K562 (cell line): ENCODE measurements around the gene ALG9. TPM values are rescaled to one million over a fixed set of nuclear protein-coding genes. Genes with fewer than 3 reads are reported as not detected.

Experiments used
- ARID3A ChIP-seq: IDR thresholded peaks from 2 replicates; pipeline ENCODE4 v1.6.1; 2012; ENCODE audit warnings: low read depth, low read length, improper control_type of control experiment, borderline replicate concordance
- BCL6 ChIP-seq: fragments of 250-450 bp; sonication (Bioruptor Pico); IDR thresholded peaks from 2 replicates; pipeline ENCODE4 v1.4.0; 2020
- CBFA2T2 ChIP-seq: fragments of 450-650 bp; conservative IDR thresholded peaks from 2 replicates; pipeline ENCODE4 v1.6.1; 2017; ENCODE audit warnings: mild to moderate bottlenecking
- ESRRA ChIP-seq: fragments of 450-650 bp; IDR thresholded peaks from 2 replicates; pipeline ENCODE4 v1.6.1; 2014; ENCODE audit warnings: low read depth, mild to moderate bottlenecking, moderate library complexity, borderline replicate concordance
- FOXJ3 ChIP-seq: sonication (generic); formaldehyde crosslinking; IDR thresholded peaks from 2 replicates; pipeline ENCODE4 v1.4.0; 2020; ENCODE audit warnings: mild to moderate bottlenecking, missing genetic modification reagents
- FOXM1 ChIP-seq, 2 experiments: fragments of 450-650 bp in 1 of 2; sonication (generic) in 1 of 2; formaldehyde crosslinking in 1 of 2; IDR thresholded peaks; 2 replicates each; pipeline versions ENCODE4 v1.6.1 to v1.9.0; 2017 to 2022; ENCODE audit warnings: low read depth in 2 of 2, mild to moderate bottlenecking in 2 of 2, missing genetic modification reagents in 1 of 2, moderate library complexity in 1 of 2
- ILF3 ChIP-seq: fragments of 450-650 bp; IDR thresholded peaks from 2 replicates; pipeline ENCODE4 v1.6.1; 2018; ENCODE audit warnings: antibody characterized with exemption, mild to moderate bottlenecking, moderate library complexity, borderline replicate concordance
- JUNB ChIP-seq: fragments of 450-650 bp; formaldehyde crosslinking; conservative IDR thresholded peaks from 2 replicates; pipeline ENCODE4 v1.4.0; 2020; ENCODE audit warnings: mild to moderate bottlenecking
- MTA1 ChIP-seq: fragments of 450-650 bp; IDR thresholded peaks from 2 replicates; pipeline ENCODE4 v1.6.1; 2017; ENCODE audit warnings: borderline replicate concordance
- PHB2 ChIP-seq: fragments of 450-650 bp; IDR thresholded peaks from 2 replicates; pipeline ENCODE4 v1.6.1; 2017; ENCODE audit warnings: low read depth
- SOX6 ChIP-seq: fragments of 450-650 bp; IDR thresholded peaks from 2 replicates; pipeline ENCODE4 v1.6.1; 2014; ENCODE audit warnings: mild to moderate bottlenecking
- SP2 ChIP-seq: IDR thresholded peaks from 2 replicates; pipeline ENCODE4 v1.6.1; 2011; ENCODE audit warnings: mild to moderate bottlenecking, low read depth, low read length, moderate library complexity; ENCODE audit not compliant: poor library complexity, severe bottlenecking; ENCODE audit errors: extremely low read depth
- TAL1 ChIP-seq: fragments of 450-650 bp; IDR thresholded peaks from 2 replicates; pipeline ENCODE4 v1.6.1; 2016; ENCODE audit warnings: mild to moderate bottlenecking
- TRIM24 ChIP-seq, 2 experiments: fragments of 450-650 bp; IDR thresholded peaks; 2 replicates each; pipeline ENCODE4 v1.6.1; 2016
- U2AF2 ChIP-seq: fragments of 200-400 bp; formaldehyde crosslinking; optimal IDR thresholded peaks from 2 replicates; pipeline ENCODE3; 2017; ENCODE audit warnings: low read depth, mild to moderate bottlenecking, low read length
- ZFP30 ChIP-seq: fragments of 250-450 bp; sonication (Bioruptor Pico); IDR thresholded peaks from 2 replicates; pipeline ENCODE4 v1.8.0; 2022; ENCODE audit warnings: moderate library complexity, mild to moderate bottlenecking, inconsistent platforms, borderline replicate concordance
- ZNF140 ChIP-seq: fragments of 250-450 bp; sonication (Bioruptor Pico); IDR thresholded peaks from 2 replicates; pipeline ENCODE4 v1.8.0; 2021; ENCODE audit warnings: moderate library complexity, mild to moderate bottlenecking, inconsistent platforms
- ZNF584 ChIP-seq: fragments of 200-800 bp; sonication (Bioruptor generic); IDR thresholded peaks from 2 replicates; pipeline ENCODE4 v1.6.1; 2016; ENCODE audit warnings: low read depth, mild to moderate bottlenecking, missing genetic modification characterization, missing compliant biosample characterization
- ZNF696 ChIP-seq: fragments of 250-450 bp; sonication (Bioruptor Pico); conservative IDR thresholded peaks from 2 replicates; pipeline ENCODE4 v1.4.0; 2020; ENCODE audit warnings: mild to moderate bottlenecking, moderate library complexity
- polyA plus RNA-seq, 8 experiments: library from polyadenylated mRNA; depleted of rRNA in 4 of 8; stranded (reverse) in 5 of 8; unstranded in 3 of 8; fragments of >200 nt; fragmentation: Nextera tagmentation in 2 of 8; fragmentation: Illumina TruSeq in 1 of 8; extraction: Ambion mirVana in 2 of 8; extraction: Trizol in 1 of 8; gene quantifications; 2 replicates each; pipeline versions ENCODE4 v1.2.1 to v1.2.3, GENCODE V29; 2011 to 2014; ENCODE audit warnings: inconsistent platforms in 1 of 8, missing spikeins in 1 of 8
- total RNA-seq, 7 experiments: library from RNA; depleted of rRNA in 6 of 7; stranded (reverse); fragments of >200 nt in 6 of 7; fragmentation: Illumina TruSeq in 2 of 7; extraction: Trizol in 2 of 7; gene quantifications; 2 replicates each; pipeline versions ENCODE4 v1.2.1 to v1.2.3, GENCODE V29; 2011 to 2021; ENCODE audit warnings: low replicate concordance in 1 of 7
- TF ChIP-seq, protein P1 (sequence below): fragments of 450-650 bp; IDR thresholded peaks from 2 replicates; pipeline ENCODE4 v1.6.1; 2016; ENCODE audit warnings: borderline replicate concordance
- TF ChIP-seq, protein P2 (sequence below), 2 experiments: IDR thresholded peaks in 1 of 2; conservative IDR thresholded peaks in 1 of 2; 2 replicates each; pipeline ENCODE4 v1.6.1; 2016; ENCODE audit warnings: low read depth in 2 of 2, mild to moderate bottlenecking in 1 of 2, missing compliant biosample characterization in 1 of 2, missing genetic modification characterization in 1 of 2, moderate library complexity in 1 of 2
- TF ChIP-seq, protein P3 (sequence below): fragments of 250-450 bp; sonication (Bioruptor Pico); IDR thresholded peaks from 2 replicates; pipeline ENCODE4 v1.4.0; 2020

The ALG9 gene
- total and polyA plus RNA-seq, 9 of the 15 experiments (the other 6 are each of a cell fraction or from before 2014, with no cell fraction given), result 11.5 to 40.5 (median 24.9) TPM

- TF ChIP-seq, protein P1, sequence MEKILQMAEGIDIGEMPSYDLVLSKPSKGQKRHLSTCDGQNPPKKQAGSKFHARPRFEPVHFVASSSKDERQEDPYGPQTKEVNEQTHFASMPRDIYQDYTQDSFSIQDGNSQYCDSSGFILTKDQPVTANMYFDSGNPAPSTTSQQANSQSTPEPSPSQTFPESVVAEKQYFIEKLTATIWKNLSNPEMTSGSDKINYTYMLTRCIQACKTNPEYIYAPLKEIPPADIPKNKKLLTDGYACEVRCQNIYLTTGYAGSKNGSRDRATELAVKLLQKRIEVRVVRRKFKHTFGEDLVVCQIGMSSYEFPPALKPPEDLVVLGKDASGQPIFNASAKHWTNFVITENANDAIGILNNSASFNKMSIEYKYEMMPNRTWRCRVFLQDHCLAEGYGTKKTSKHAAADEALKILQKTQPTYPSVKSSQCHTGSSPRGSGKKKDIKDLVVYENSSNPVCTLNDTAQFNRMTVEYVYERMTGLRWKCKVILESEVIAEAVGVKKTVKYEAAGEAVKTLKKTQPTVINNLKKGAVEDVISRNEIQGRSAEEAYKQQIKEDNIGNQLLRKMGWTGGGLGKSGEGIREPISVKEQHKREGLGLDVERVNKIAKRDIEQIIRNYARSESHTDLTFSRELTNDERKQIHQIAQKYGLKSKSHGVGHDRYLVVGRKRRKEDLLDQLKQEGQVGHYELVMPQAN, result 0 out of 2 replicates have a peak, but pooled peaks have one; percentile 19
- TF ChIP-seq SOX6 (no peak), MTA1 (0 out of 2 replicates have a peak, but pooled peaks have one; percentile 5), TAL1 (no peak), ESRRA (no peak), ZNF696 (CRISPR knock-in tag) (no peak), ILF3 (no peak), ZNF584 (CRISPR knock-in tag) (no peak), U2AF2 (no peak), PHB2 (no peak), JUNB (CRISPR knock-in tag) (no peak), ZFP30 (CRISPR knock-in tag) (no peak), ZNF140 (CRISPR knock-in tag) (no peak), TRIM24 (IDR thresholded peaks at IDR 0.05) (0 out of 4 replicates have a peak, but pooled peaks of 1 of the 2 experiments have one; percentile 5), SP2 (no peak), FOXJ3 (no peak), ARID3A (no peak), FOXM1 (IDR thresholded peaks at IDR 0.05; ENCODE audit: low read depth) (no peak), FOXM1 (CRISPR knock-in tag; IDR thresholded peaks at IDR 0.05; ENCODE audit: low read depth) (no peak), CBFA2T2 (no peak), BCL6 (CRISPR knock-in tag) (no peak)
- TF ChIP-seq, protein P2, sequence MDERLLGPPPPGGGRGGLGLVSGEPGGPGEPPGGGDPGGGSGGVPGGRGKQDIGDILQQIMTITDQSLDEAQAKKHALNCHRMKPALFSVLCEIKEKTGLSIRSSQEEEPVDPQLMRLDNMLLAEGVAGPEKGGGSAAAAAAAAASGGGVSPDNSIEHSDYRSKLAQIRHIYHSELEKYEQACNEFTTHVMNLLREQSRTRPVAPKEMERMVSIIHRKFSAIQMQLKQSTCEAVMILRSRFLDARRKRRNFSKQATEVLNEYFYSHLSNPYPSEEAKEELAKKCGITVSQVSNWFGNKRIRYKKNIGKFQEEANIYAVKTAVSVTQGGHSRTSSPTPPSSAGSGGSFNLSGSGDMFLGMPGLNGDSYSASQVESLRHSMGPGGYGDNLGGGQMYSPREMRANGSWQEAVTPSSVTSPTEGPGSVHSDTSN (CRISPR knock-in tag; IDR thresholded peaks at IDR 0.05; ENCODE audit: low read depth), result no peak
- TF ChIP-seq, protein P2 (tag; conservative IDR thresholded peaks at IDR 0.05; ENCODE audit: low read depth), result peak; percentile 5; the same call in 1 of the 2 replicates
- TF ChIP-seq, protein P3, sequence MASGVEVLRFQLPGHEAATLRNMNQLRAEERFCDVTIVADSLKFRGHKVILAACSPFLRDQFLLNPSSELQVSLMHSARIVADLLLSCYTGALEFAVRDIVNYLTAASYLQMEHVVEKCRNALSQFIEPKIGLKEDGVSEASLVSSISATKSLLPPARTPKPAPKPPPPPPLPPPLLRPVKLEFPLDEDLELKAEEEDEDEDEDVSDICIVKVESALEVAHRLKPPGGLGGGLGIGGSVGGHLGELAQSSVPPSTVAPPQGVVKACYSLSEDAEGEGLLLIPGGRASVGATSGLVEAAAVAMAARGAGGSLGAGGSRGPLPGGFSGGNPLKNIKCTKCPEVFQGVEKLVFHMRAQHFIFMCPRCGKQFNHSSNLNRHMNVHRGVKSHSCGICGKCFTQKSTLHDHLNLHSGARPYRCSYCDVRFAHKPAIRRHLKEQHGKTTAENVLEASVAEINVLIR (CRISPR knock-in tag), result no peak
Measured at GRCh38 chr11:111871693-111872161, 346 bp upstream of the ALG9 start (continued).
